Measurements from ENCODE around the gene TMEM217.
"Not testable (repeated sequence)": the region's sequence is repeated elsewhere in the genome, so short reads cannot be mapped to it uniquely, and the experiment has no call there.

The TMEM217 gene

DNA sequence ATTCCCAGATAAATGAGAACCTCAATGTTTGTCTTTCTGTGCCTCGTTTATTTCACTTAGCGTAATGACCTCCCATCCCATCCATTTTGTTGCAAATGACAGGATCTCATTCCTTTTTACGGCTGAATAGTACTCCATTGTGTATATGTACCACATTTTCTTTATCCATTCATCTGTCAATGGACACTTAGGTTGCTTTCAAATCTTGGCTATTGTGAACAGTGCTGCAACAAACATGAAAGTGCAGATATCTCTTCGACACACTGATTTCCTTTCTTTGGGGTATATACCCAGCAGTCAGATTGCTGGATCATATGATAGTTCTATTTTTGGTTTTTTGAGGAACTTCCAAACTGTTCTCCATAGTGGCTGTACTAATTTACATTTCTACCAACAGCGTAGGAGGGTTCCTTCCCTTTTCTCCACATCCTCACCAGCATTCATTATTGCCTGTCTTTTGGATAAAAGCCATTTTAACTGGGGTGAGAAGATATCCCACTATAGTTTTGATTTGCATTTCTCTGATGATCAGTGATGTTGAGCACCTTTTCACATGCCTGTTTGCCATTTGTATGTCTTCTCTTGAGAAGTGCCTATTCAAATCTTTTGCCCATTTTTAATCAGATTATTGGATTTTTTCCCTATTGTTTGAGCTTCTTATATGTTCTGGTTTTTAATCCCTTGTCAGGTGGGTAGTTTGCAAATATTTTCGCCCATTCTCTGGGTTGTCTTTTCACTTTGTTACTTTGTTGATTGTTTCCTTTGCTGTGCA is 71.8 kb downstream of the TMEM217 start:
- not testable (repeated sequence) for DNase-seq (ENCODE audit: low read depth in 2 of 2)

DNA sequence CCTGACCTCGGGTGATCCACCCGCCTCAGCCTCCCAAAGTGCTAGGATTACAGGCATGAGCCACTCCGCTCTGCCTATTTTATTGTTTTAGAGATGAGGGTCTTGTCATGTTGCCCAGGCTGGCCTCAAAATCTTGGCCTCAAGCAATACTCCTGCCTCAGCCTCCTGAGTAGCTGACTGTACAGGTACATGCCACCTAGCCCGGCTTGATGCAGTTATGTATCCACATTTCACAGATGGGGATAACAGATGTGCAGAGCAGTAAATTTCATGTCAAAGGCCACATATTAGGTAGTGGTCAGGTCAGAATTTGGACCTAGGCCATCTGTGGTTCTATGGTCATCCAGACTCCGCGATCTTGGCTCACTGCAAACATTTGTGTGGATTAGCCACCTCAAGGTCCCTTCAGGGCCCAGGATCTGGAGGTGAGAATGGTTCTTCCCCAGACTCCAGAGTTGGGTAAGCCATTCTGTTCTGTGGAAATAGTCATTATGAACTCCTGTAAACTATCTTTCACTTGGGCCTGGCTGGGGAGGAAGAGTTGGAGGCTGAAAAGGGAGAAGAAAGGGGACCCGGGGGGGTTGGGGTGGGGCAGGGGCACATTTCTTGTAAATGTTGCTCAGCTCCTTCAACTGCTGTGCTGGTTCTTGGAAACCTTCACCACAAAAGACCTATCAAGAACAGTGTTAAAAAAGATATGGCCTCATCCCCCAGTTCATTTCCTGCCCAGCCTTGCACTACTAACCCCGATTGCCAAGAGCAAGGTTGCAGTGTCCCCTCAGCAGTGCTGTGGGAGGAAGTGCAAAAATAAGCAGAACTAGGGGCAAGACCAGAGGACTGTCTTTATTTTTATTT is 75.0 kb downstream of the TMEM217 start:
- no peak for DNase-seq (ENCODE audit: low read depth in 2 of 2)

DNA sequence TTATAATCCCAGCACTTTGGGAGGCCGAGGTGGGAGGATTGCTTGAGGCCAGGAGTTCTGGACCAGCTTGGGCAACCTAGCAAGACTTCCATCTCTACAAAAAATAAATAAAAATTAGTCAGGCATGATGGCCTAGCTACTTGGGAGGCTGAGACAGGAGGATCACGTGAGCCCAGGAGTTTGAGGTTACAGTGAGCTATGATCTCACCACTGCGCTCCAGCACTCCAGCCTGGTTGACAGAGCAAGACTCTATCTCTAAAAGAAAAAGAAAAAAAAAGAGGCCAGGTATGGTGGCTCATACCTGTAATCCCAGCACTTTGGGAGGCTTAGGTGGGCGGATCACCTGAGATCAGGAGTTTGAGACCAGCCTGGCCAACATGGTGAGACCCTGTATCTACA is 77.3 kb downstream of the TMEM217 start:
- not testable (repeated sequence) for DNase-seq (ENCODE audit: low read depth in 2 of 2)

DNA sequence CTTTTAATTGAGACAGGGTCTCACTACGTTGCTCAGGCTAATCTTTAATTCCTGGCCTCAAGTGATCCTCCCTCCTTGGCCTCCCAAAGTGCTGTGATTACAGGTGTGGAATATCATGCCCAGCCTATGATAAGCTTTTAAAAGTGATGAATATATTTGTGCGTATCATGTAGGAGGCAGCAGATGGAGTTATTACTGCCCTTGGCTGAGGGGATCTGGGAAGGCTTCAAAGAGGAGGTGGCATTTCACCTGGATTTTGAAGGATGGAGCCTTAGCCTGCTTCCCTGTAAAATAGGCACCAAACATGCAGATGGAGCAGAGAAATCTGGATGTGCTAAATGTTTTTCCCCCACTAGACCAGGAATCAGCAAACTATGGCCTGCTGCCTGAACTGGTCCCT is 77.9 kb downstream of the TMEM217 start:
- DNase-seq (ENCODE audit: low read depth in 2 of 2): no peak

DNA sequence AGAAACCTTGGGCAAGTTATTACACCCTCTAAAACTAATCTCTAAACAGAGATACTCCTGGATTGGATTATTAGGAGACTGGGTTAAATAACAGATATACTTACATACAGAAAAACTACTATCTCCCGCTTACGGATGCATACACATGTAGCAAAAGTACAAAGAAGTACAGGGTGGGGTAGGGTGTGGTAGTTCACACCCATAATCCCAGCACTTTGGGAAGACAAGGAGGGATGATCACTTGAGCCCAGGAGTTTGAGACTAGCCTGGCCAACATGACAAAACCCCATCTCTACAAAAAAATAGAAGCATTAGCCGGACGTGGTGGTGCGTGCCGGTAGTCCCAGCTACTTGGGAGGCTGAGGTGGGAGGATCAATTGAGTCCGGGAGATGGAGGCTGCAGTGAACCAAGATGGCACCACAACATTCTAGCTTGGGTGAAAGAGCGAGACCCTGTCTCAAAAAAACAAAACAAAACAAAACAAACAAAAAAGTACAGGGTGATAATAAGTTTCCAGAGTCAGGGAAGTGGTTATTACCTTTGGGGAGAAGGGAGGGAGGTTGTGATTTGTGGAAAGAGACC is 79.9 kb downstream of the TMEM217 start:
- no peak for DNase-seq (ENCODE audit: low read depth in 2 of 2)

DNA sequence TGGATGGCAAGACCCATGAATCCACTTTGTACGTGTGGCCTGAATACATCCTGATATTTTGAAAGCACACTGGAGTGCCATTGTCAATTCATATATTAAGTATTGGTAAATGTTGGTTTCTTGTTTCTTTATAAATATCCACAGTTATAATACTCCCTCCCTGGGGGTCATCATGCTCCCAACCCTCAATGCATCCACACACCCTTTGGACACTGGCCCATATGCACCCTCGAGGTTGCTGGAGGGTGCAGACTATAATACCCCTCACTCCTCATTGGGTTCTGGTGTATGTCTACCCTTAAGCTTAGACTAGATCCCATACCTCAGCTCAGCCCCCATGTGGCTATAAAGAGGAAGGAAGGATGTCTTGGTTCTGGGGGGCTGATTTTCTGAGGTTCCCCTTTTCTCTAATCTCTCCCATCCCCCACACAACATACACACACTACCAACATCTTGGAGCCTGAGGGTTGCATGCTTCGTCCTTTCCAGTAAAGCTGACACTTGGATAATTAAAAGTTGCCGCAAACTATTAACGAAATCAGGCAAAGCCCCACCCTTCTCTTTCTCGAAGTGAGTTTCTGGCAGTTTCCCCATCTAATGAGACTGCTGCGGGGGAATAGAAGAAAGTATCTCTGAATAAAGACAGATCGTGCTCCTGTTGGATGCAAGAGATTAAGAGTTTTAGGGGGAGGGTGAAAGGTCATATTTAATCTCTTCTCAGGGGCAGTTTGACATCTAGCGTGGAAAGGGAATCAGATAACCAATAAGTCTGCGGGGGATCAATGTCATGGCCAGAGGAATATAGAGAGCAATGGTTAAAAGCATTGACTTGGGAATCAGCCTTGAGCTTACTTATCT is 80.6 kb downstream of the TMEM217 start:
- DNase-seq (ENCODE audit: low read depth in 2 of 2): no peak

DNA sequence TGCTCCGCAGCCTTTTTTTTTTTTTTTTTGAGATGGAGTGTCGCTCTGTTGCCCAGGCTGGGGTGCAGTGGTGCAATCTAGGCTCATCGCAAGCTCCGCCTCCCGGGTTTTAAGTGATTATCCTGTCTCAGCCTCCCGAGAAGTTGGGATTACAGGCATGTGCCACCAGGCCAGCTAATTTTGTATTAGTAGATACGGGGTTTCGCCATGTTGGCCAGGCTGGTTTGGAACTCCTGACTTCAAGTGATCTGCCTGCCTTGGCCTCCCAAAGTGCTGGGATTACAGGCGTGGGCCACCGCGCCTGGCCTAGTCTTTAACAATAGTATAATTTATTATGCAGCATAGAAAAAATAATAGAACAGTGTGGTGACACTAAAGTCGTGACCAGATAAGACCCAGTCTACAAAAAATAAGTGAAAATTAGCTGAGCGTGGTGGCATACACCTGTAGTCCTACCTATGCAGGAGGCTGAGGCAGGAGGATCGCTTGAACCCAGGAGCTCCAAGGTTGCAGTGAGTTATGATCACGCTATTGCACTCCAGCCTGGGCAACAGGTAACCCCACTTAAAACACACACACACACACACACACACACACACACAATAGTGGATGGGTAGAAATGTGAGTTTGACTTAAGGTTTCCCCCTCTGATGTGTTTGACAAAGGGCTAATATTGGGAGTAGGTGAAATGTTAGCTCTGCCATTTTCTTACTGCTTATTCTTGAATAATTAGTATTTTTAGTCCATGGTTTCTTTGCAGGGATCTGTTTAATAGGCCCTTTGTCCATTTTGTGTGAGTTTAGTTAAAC is 81.5 kb downstream of the TMEM217 start:
- DNase-seq (ENCODE audit: low read depth in 2 of 2): no peak

DNA sequence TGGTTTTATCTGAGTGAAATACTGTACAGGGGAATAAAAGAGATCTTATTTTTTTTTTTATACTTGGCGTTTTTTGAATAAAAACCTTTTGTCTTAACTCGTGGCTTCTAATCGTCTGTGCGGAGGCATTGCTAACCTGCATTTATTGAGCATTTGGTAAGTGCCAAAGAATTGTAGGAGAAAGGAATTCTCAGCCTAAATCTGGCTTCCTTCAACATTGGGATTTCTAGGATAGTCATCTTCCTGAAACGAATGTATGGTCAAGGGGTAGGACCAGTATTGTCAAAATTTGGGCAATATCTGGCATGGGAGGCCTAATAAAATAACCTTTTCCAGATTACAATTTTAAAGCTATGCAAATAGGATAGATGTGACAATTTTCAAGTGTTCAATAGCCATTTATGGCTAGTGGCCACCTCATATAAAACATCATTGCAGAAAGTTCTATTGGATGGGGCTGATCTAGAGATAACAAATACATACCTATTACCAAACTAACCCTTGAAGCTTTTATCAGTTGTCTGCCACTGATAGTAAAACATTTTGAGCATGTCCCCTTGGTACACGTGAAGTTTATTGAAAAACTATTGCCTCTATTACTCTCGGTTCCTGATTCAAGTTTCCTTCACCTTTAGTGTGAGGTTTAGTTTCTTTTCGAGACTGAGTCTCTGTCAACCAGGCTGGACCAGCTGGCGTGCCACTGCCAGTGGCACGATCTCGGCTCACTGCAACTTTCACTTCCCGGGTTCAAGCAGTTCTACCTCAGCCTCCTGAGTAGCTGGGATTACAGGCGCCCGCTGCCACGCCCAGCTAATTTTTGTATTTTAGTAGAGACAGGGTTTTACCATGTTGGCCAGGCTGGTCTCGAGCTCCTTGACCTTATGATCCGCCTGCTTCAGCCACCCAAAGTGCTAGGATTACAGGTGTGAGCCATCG is 82.3 kb downstream of the TMEM217 start:
- DNase-seq (ENCODE audit: low read depth in 2 of 2): no peak

DNA sequence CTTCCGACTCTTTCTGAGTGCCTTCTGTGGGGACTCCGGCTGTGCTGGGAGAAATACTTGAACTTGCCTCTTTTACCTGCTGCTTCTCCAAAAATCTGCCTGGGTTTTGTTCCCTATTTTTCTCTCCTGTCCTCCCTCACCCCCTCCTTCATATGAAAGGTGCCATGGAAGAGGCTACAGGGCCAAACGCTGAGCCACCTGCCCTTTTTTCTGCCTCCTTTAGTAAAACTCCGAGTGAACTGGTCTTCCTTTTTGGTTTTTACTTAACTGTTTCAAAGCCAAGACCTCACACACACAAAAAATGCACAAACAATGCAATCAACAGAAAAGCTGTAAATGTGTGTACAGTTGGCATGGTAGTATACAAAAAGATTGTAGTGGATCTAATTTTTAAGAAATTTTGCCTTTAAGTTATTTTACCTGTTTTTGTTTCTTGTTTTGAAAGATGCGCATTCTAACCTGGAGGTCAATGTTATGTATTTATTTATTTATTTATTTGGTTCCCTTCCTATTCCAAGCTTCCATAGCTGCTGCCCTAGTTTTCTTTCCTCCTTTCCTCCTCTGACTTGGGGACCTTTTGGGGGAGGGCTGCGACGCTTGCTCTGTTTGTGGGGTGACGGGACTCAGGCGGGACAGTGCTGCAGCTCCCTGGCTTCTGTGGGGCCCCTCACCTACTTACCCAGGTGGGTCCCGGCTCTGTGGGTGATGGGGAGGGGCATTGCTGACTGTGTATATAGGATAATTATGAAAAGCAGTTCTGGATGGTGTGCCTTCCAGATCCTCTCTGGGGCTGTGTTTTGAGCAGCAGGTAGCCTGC is 83.2 kb downstream of the TMEM217 start:
- DNase-seq (ENCODE audit: low read depth in 2 of 2): no peak

DNA sequence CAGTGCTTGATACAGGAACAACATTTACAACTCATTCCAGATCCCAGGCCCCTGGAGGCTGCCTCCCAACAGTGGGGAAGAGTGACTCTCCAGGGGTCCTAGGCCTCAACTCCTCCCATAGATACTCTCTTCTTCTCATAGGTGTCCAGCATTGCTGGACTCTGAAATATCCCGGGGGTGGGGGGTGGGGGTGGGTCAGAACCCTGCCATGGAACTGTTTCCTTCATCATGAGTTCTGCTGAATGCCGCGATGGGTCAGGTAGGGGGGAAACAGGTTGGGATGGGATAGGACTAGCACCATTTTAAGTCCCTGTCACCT is 83.8 kb downstream of the TMEM217 start:
- no peak for DNase-seq (ENCODE audit: low read depth in 2 of 2)

DNA sequence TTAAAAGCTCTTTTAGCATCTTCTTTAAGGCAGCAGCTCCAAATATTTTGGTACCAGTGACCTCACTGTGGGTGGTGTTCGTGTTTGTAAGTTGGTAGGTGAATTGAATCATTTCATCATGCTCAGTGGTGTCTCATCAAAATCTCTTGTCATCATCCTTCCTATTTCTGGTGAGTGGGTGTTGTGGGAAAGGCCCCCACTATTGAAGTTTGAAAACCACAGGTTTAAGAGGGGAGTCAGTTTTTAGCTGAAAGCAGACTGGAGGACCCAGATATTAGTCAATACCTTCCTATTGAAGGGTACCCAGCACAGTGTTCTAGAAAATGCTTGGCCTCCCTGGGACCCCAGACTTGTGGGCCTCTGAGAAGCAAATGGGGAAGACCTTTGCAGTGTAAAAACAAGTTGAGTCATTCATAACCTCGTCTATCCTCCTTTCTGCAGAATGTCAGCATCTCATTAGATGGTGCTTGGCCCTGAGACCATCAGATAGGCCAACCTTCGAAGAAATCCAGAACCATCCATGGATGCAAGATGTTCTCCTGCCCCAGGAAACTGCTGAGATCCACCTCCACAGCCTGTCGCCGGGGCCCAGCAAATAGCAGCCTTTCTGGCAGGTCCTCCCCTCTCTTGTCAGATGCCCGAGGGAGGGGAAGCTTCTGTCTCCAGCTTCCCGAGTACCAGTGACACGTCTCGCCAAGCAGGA is 84.3 kb downstream of the TMEM217 start:
- no peak for DNase-seq (ENCODE audit: low read depth in 2 of 2)

DNA sequence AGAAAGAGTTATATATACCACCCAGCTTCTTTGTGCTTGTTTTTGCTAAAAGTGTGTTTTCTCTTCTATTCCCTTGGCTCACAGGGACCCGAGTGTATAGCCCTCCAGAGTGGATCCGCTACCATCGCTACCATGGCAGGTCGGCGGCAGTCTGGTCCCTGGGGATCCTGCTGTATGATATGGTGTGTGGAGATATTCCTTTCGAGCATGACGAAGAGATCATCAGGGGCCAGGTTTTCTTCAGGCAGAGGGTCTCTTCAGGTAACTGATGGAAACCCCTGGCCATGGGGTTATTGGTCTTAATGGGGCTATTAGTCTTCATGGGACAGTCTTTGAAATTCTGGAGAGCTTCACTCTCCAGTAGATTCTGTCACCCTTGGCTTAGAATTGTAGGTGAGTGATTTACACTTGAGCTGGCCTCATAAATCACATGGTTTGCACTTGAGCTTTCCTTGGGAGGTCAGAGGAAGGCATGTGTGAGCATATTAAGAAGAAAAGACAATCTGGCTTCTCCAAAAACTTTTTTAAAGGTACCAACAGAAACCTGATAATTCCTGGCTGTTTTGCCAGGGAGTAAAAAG is 84.9 kb downstream of the TMEM217 start:
- DNase-seq (ENCODE audit: low read depth in 2 of 2): no peak

DNA sequence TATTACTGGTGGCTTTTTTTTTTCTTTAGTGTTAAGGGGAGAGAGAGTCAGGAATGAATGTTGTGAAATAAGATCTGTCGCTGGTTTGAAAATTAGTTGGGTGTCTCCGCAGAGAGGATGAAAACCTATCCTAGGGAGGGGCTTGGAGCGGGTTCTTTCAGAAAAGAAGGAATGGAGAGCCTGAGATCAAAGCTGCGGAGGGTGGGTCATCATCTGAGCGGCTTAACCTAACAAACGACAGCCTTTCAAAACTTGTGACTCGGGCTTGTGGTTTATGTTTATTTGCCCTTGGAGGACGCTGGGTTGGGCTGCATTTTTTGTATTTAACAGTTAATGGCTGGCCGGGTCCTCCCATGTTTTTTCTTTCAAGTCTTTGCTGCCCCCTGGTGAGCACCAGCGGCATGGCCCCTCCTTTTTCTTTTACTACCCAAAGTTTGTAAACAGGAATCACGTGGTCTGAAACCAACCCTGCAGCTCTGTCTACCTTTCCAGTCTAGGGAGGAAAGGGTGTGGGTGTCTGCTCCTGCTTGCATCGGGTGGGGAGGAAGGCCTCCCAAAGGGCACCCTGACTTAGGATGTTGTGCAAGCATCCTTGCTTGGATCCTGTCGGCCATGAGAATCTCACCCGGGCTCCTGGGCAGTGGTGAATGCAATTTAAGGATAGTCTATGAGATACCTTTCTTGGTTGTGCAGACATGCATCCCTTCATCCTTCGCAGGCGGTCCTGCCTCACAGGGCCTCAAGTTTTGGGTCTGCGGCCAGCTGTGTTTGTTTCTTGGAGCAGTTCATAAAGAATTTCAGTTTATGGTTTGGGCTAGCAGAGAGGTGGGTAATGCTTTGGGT is 85.8 kb downstream of the TMEM217 start:
- peak; percentile 88 to 90 for DNase-seq (ENCODE audit: low read depth in 2 of 2)

DNA sequence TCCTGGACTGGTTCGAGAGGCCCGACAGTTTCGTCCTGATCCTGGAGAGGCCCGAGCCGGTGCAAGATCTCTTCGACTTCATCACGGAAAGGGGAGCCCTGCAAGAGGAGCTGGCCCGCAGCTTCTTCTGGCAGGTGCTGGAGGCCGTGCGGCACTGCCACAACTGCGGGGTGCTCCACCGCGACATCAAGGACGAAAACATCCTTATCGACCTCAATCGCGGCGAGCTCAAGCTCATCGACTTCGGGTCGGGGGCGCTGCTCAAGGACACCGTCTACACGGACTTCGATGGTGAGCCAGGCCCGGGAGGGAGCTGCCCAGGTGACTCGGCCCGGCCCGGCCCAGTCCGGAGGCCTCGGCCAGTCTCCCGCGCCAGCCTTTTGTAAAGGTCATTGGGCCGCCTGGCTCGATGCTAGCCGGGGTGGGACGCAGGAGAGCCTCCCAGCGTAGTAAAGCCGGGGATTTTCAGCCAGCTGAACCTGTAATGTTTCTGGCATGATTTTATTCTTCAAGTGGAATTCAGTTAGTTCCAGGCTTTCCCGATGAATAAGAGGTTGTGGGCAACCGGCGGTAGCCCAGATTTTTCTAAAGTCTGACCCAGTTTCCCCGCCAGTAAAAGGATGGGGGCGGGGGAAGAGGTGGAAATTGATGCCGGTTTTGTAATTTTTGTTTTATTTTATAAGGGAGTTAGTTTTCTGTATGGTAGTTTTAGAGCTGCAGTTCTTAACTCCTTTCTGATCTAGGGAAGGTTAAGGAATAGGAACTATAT is 86.6 kb downstream of the TMEM217 start:
- no peak for DNase-seq (ENCODE audit: low read depth in 2 of 2)

DNA sequence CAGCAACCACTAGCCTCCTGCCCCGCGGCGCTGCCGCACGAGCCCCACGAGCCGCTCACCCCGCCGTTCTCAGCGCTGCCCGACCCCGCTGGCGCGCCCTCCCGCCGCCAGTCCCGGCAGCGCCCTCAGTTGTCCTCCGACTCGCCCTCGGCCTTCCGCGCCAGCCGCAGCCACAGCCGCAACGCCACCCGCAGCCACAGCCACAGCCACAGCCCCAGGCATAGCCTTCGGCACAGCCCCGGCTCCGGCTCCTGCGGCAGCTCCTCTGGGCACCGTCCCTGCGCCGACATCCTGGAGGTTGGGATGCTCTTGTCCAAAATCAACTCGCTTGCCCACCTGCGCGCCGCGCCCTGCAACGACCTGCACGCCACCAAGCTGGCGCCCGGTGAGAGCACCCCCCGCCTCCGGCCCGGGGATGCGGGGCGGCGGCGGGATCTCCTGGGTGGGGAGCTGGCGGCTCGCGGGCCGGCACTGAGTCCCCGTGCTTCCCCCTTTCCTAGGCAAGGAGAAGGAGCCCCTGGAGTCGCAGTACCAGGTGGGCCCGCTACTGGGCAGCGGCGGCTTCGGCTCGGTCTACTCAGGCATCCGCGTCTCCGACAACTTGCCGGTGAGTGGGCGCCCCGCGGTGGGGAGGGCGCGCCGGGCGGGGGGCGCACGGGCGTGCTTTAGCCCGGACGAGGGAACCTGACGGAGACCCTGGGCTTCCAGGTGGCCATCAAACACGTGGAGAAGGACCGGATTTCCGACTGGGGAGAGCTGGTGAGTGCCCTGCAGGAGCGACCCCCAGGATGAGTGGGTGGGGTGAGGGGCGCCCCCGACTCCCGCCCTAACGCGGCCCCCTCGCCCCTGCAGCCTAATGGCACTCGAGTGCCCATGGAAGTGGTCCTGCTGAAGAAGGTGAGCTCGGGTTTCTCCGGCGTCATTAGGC is 87.4 kb downstream of the TMEM217 start:
- no peak for DNase-seq (ENCODE audit: low read depth in 2 of 2)

Data from fibroblast of skin of left quadriceps (primary cell).